NCI-H2227 (cell line): Measurements from ENCODE around the gene SYNE4.
A peak's percentile ranks its signal among the peaks of the same experiment; 100 is the strongest.

Source experiments
- DNase-seq: peaks from one replicate; lab custom pipeline; 2025; ENCODE audit not compliant: unreplicated experiment; lab: John Stamatoyannopoulos, UW

SYNE4 gene

DNA sequence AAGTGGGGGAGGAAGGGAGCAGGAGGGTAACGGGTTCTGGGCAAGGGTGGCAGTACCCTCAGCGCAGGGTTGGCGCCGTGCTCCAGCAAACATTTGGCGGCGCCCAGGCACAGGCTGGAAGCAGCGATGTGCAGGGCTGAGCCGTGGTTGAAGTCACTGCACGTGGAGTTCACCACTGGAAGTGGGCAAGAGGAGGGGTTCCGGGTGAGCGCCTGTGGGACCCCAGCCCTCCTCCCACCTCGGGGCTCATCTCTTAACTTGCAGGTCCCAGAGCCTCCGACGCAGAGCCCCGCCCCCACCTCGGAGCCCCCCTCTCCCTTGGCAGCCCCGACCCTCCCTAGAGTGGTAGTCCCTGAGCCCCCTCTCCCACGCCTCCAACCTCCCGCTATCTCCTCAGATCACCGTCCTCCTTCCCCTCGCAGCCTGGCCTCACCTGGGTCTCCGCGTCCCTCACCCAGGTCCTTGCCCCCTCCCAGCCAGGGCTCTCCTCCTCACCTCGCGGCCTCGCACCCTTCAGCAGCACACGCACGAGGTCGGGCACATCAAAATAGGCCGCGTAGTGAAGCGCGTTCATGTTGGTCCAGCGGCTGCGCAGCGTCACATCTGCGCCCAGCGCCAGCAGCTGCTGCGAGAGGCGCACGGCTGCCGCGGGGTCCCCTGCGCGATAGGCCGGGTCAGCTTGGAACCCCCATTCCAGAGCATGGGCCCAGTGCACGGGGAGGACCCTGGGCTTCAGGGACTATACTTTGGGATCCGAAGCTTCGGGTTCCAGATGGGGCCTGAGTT is 17.7 kb upstream of the SYNE4 start:
- no peak for DNase-seq

DNA sequence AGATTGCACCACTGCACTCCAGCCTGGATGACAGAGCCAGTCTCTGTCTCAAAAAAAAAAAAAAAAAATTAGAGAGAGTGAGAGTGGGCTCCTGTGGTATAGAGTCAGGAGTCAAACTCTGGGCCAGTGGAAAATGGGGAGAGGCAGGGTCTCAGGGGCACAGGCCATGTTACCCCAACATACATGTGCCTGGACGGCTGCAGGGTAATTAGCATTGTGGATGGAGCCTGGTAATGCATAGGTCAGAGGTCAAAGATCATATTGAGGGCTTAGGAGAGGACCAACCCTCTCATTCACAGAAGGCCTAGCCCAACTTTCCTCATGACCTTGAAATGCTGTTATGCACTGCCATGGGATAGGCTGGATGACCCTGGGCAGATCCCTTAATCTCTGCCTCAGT is 16.9 kb upstream of the SYNE4 start:
- DNase-seq = no peak

DNA sequence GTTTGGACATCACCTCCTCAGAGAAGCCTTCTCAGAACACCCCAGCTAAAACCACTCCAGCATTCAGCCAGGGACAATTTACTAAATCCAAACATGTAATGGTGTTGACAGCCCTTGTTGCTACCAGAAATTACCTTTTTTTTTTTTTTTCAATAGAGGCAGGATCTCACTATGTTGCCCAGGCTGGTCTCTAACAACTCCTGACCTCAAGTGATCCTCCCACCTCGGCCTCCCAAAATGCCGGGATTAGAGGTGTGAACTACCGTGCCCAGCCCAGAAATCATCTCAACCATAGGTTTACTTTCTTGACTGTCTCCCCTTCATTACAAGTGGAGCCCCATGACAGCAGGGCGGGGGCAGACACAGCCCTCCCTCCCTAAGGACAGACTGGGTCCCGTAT is 14.8 kb upstream of the SYNE4 start:
- no peak for DNase-seq

DNA sequence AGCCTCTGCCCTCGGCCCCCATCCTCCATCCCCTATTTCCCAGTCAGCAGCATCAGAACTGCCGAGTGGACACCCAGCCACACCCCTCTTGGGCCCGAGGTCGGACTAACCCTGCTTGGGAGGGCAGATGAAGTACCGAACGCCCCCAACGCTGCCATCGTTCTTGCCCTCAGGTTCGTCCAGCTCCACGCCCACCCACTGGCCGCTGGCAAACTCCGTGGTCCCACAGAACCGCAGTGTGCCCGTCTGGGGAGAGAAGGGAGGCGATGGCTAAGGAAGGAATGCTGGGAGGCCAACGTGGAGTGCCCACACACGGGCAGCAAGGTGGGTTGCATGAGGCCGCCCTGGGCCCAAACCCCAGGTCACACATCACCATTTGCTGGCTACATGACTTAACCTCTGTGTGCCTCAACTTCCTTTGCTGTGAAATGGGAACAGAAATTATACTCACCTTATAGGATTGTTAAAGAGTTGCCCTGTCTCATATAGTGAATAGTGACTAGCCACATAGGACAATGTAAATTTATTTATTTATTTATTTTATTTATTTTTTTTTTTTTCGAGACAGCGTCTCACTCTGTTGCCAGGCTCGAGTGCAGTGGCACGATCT is 10.6 kb upstream of the SYNE4 start:
- DNase-seq = no peak

DNA sequence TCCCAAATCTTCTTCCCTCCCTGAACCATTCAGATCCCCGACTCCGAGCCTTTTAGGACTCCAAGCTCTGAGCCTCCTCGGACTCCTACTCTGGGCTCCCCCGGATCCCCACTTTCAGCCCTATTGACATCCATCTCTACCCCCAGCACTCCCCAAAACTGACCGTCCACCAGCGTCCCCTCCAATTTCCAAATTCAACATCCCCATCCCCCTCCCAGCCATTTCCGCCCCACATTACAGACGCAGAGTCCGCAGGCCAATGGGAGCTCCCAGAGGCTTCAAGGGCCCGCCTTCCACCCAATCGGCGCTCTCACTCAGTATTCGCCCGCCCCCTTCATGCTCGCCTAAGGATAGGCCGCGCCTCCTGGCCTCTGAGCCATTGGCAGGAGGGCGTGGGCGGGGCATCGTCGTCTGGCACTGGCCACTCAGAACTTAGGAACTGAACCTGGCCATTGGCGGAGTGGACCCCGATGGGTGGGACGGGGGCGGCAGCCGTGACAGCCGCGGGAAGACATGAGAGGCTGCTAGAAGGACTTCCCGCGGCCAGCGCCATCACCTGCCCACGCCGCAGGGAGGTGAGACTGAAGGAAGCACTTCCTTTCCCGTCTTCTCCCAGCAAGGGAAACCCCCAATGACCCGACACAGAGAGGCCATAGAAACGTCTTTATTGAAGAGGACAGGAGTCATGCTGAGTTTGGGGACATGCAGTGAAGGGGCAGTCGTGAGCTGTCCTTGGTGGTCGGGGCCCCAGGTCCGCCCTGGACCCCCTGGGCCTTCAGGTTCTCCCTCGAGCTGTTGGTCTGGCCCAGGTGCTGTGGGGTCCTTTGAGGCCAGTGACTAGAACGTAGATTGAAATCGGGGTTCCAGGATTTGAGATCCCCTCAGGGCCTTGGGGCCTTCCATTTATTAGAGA is 5.7 kb upstream of the SYNE4 start, which contains the start of gene ALKBH6:
TSS of gene ALKBH6 (minus strand) at position 202 of the 913 bp plus-strand sequence. CDS start 816 bp downstream, outside the sequence.
- peak; percentile 100 for DNase-seq

DNA sequence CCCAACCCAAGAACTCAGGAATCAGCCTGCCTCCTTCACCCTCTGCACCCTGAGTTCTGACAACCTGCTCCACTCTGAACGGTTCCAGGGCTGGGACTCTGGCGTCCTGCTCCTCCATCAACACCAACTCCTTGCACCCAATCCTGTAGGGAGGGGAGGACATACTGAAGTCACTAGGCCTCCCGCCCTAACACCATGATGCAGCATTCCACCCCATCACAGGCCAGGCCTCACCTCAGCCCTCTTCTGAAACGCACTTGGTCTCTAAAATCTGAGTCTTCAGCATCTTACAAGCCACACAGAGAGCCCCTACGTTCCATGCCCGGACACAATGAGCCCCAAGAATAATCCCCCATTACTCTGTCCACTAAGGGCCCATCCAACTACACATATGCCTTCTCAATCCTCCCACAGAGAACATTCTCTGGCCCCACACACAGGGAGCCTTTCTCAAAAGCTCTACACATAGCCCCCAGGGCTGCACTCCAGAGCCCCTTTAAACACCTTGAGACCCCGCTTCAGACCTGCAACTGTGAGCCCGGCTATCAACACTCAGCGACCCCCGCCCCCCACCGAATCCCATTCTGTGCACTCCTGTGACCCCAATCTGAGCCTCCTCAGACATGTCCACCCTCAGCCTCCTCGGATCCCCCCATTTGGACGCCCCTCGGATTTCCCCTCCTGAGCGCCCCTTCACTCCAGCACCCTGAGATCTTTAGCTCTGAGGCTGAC is 4.8 kb upstream of the SYNE4 start:
- DNase-seq = no peak

DNA sequence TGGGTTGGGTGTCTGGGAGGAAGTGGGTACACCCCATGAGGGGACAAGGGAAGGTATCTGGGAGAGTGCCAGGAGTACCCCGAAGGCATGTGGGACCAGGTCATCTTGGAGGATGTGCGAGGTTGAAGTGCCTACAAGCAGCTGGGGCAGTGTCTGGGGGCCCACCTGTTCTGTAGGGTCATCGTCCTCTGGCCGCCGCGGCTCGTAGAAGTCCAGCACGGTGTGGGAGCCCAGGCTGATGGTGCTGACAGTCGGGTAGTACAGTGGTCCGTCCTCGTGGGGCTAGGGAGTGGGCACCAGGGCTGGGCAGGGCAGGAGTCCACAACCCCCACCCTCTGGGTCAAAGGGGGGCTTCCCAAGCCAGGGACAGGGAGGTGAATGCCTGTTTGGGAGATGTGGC is 1.8 kb upstream of the SYNE4 start:
- DNase-seq = no peak

DNA sequence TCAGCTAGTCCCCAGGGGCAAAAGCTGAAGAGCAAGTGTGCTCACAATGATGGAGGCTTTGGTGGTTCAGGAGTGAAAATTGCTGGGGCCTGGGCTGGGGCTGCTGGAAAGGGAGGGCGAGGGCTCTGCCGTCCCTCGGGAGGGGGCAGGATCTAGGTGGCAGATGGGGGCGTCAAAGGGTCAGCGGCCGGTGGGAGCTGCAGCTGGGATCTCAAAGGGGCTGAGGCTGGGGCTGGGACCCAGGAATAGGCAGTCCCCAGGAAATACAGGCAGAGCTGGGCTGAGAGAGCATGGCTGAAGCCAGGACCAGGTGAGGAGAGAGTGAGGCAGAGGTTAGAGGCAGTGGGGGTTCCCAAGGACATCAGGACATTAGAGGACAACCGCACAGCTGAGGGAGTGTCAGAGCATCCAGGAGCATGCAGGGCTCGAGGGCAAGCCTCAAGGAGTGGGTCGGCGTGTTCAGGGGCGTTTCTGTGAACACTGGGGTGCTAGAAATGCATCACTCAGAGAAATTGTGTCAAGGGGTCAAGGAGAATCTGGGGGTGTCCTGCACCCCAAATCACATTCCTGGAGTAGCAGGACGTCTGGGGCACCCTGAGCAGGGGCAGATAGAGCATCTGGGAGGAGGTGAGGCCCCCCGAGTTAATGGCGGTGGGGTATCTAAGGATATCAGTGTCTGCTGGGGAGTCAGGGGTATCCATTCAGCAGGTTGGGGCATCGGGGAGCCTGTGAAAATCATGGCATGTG is 1.2 kb upstream of the SYNE4 start:
- no peak for DNase-seq

DNA sequence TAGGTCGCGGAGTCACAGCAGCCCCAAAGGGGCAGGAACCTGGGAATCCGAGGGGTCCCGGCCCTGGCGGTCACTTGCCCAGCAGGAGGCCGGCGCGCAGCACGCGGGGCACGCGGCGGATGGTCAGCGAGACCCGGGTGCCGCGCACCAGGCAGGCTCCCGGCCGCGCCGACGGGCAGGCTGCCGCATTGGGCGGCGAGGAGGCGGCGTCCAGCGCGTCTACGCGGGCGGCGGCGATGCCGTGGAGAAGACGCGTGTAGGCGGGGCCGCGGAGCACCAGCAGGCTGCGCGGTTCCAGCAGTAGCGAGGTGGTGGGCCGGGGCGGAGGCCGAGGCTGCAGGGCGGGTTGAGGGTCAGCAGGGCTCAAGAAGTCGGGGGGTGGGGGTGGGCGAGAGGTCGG is 607 bp upstream of the SYNE4 start:
- peak; percentile 98 for DNase-seq

DNA sequence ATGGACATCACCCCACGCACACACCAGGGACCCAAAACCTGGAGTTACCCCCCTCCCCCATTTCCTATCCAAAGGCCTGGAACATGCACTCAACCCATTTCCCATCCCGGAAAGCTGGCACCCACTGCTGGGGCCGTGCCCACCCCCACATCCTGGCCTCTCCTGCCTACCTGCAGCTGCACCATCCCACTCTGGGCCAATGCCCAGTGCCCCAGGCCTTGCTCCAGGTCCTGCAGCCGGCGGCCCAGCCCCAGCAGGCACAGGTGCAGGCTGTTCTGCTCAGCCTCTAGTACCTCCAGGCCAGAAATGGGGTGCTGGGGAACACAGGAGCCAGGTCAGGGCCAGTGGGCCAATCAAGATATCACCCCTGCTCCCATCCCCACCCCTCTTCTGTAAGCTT is 1.7 kb downstream of the SYNE4 start:
- DNase-seq = no peak

DNA sequence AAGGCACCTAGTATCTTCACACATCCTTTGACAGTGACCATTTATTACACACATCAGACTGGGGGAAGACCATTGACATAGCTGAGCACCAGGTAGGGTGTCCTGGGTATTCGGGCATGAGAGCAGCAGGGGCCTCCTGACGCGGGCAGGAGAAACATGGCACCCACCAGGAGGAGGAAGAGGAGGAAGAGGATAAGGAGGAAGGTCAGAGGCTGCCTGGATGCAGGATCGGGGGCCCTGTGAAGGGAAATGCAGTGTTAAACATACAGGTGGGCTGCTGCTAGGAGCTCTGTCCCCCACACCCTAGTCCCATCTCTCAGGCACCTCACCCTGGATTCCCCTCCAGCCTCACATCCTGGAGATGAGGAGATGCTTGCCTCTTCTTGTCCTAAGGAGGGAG is 5.3 kb downstream of the SYNE4 start:
- no peak for DNase-seq

DNA sequence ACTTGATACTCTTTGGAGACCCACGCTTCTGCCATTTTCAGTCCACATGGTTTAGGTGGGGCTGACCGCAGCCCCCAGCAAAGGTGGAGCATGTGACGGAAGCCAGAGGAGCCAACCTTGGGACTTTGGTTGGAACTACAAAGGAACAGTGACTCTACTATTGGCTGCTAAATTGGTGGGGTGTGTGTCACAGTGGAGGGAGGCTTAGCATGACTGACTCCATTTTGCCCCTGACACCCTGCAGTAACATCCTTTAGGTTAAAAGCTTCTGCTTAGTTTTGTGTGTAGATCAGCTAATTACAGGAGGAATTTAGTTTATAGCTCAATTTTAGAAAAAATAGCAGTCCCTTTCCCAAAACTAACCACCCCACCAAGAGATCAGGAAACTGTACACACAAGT is 7.0 kb downstream of the SYNE4 start:
- no peak for DNase-seq

DNA sequence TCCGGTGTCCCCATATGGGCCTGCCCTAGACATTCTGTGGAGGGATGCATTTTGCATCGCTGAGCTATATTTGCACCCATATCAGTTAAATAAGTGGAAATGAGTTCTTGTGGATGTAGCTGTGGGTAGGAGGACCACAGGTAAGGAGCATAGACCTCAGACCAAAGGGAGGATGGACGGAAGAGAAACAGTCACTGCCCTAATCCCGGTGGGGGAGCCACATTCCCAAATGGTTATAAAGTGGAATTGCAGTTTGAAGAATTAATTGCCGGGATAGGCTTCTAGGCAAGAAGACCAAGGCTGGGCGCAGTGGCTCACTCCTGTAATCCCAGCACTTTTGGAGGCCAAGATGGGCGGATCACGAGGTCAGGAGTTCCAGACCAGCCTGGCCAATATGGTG is 11.8 kb downstream of the SYNE4 start:
- no peak for DNase-seq

DNA sequence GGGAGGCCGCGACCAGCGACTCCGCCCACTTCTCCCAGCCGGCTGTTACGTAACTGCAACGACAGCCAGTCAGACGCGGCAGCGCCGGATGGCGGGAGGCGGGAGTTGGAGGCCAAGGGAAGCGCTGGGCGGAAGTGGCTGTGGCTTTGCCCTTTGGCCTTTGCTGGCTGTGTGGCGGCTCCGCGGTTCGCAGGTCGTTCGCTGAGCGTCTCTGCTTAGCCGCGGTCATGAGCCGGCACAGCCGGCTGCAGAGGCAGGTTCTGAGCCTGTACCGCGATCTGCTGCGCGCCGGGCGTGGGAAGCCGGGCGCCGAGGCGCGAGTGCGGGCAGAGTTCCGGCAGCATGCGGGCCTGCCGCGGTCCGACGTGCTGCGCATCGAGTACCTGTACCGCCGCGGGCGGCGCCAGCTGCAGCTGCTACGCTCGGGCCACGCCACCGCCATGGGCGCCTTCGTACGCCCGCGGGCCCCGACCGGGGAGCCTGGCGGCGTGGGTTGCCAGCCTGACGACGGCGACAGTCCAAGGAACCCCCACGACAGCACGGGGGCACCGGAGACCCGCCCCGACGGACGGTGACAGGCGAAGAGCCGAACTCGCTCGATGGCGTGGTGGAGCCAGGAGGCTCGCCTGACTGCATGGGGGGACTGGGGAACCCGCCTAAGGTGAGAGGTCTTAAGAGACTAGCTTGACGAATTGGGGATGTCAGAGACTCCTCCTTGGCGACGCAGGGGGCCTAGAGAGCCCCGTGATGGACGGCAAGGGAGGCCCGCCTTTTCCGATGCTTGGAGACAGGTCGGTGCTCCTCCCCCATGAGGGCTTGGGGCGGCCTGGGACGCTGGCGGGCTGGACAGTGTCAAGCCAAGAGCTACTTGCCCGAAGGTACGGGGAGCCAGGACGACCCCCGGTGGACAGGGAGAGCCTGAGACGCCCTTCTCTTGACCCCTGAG is 13.3 kb downstream of the SYNE4 start, which contains the start of gene SDHAF1:
TSS of gene SDHAF1 (plus strand) at position 141 of the 946 bp plus-strand sequence. CDS start at position 228, 87 bp downstream.
- DNase-seq = peak; percentile 100

DNA sequence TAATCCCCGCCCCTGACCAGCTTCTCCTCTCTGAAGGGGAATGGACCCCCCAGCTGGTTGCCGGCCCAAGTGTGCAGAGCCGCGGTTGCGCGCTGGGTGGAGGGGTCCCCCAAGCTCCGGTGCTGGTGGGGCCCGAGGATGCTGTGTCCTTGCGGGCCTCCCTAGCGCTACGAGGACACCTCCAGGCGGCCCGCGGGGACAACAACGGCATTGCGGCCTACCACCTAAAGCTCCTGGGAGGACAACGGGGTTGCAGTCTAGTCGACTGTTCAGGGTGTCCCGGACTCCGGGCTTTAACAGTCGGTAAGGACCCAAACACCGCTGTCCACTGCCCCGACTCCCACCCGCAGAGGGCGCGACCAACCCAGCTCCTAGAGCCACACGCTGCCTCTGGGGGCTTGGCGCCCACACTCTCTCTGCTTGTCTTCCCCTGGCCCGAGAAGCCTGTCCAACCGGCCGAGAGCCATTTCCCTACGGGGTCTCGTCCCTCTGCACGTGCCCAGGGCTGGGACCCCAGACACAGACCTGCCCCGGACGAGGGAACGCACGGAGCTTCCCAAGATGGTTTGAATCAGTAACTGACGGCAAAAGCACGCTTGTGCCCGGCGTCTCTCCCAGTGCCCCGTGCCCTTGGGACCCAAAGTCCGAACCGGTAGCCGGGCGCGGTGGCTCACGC is 14.6 kb downstream of the SYNE4 start:
- DNase-seq = no peak

DNA sequence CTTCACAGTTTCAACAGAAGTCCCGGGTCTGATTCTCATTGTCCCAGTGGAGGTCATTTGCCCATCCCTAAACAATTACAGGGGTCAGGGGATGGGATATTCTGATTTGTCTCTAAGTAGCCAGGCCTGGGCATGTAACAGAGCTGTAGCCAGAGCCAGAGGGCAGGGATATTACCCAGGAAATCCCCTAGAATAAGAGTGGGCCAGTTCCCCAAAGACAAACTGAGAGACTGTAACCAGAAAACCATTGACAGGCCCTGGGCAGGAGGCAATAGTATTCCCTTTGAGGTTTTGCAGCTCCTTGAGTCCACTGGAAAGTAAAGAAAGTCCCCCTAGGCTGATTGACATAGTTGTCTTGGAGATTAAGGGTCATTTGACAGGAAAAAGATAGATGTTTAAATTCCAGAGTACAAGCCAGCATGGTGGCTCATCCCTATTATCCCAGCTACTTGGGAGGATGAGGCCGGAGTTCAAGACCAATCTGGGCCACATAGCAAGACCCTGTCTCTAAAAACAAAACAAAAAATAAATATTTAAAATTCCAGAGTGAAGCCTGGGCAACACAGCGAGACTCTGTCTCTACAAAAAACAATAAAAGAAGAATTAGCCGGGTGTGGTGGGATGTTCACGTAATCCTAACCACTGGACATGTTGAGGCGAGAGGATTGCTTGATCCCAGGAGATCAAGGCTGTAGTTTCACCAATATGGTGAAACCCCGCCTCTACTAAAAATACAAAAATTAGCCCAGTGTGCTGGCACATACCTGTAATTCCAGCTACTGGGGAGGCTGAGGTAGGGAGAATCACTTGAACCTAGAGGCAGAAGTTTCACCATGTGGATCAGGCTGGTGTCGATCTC is 15.5 kb downstream of the SYNE4 start:
- DNase-seq = no peak

DNA sequence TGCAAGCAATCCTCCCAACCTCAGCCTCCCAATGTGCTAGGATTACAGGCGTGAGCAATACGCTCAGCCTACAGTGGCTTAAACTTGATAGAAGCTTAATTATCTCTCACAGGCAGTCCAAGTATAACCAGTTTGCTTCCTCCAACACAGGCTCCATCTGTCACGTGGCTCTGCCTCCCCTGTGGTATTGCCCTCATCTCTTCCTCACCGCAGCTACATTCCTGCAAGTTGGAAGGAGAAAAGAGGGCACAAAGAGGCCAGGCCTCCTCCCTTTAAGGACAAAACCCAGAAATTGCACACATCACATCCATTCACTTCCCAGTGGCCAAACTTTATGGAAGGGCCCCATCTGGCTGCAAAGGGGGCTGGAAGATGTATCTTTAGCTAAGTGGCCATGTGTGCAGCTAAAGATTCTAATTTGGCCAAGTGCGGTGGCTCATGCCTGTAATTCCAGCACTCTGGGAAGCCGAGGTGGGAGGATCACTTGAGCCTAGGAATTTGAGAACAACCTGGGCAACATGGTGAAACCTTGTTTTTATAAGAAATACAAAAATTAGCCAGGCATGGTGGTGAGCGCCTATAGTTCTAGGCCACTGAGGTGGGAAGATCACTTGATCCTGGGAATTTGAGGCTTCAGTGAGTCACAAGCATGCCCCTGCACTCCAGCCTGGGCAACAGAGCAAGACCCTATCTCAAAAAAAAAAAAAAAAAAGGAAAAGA is 16.7 kb downstream of the SYNE4 start:
- no peak for DNase-seq
